IMR-90 (cell line): ENCODE measurements around the gene GLCCI1. TPM values are rescaled to one million over a fixed set of nuclear protein-coding genes. Genes with fewer than 3 reads are reported as not detected.

Experiments
- ATAC-seq: fragments of 200-7000 bp; cut with Tn5 transposase; 2 replicates; pipeline ENCODE4 v1.9.1; 2020; ENCODE audit warnings: low read depth, mild to moderate bottlenecking, moderate library complexity
- BruUV-seq: library from RNA; stranded (reverse); fragments of 400-500 nt; replicated peaks from 2 replicates; lab custom pipeline; 2021; lab: Mats Ljungman, UMichigan
- CTCF ChIA-PET: fragments of 300-600 bp; formaldehyde crosslinking; extraction: SDS; loops from one replicate; lab custom pipeline; 2021; ENCODE audit warnings: antibody characterized with exemption; lab: Yijun Ruan, JAX
- POLR2A ChIA-PET: fragments of 300-600 bp; sonication (Branson Sonifier 250); formaldehyde crosslinking; loops from one replicate; lab custom pipeline; 2022; ENCODE audit warnings: antibody characterized with exemption; ENCODE audit not compliant: unreplicated experiment; lab: Charles Lee
- DNase-seq: peaks from one replicate; pipeline ENCODE4 v3.0.0; 2013
- H2AFZ ChIP-seq: replicated peaks from 2 replicates; pipeline ENCODE3; 2013; ENCODE audit warnings: low read length, mild to moderate bottlenecking; ENCODE audit not compliant: poor library complexity
- H2AK5ac ChIP-seq: 2 replicates; pipeline ENCODE4 v1.6.1; 2013; ENCODE audit warnings: low read depth, low read length, inconsistent platforms
- H2AK9ac ChIP-seq: replicated peaks from 2 replicates; pipeline ENCODE3; 2013; ENCODE audit warnings: mild to moderate bottlenecking, low read depth, low read length, moderate library complexity; ENCODE audit not compliant: poor library complexity
- H2BK120ac ChIP-seq: 2 replicates; pipeline ENCODE4 v1.6.1; 2013; ENCODE audit warnings: low read depth, low read length, inconsistent platforms
- H2BK15ac ChIP-seq: 3 replicates; pipeline ENCODE4 v1.6.1; 2013; ENCODE audit warnings: low read depth, low read length, inconsistent platforms
- H2BK20ac ChIP-seq: 2 replicates; pipeline ENCODE4 v1.6.1; 2013; ENCODE audit warnings: low read depth, mild to moderate bottlenecking, inconsistent platforms, low read length, moderate library complexity
- H2BK5ac ChIP-seq: 2 replicates; pipeline ENCODE4 v1.6.1; 2013; ENCODE audit warnings: mild to moderate bottlenecking, low read depth, low read length, inconsistent platforms; ENCODE audit not compliant: poor library complexity, severe bottlenecking
- H3K14ac ChIP-seq: replicated peaks from 2 replicates; pipeline ENCODE4 v1.6.1; 2013; ENCODE audit warnings: low read depth, low read length, inconsistent platforms
- H3K18ac ChIP-seq: 2 replicates; pipeline ENCODE4 v1.6.1; 2013; ENCODE audit warnings: low read depth, low read length, control low read depth
- H3K23ac ChIP-seq: 2 replicates; pipeline ENCODE4 v1.6.1; 2013; ENCODE audit warnings: low read depth, low read length, inconsistent platforms
- H3K27ac ChIP-seq: 2 replicates; pipeline ENCODE4 v1.5.1; 2013; ENCODE audit warnings: mild to moderate bottlenecking, control low read depth, low read length; ENCODE audit not compliant: insufficient read depth
- H3K27me3 ChIP-seq: 2 replicates; pipeline ENCODE4 v1.6.1; 2013; ENCODE audit warnings: low read length; ENCODE audit not compliant: control insufficient read depth, insufficient read depth
- H3K36me3 ChIP-seq: 2 replicates; pipeline ENCODE4 v1.6.1; 2013; ENCODE audit warnings: low read length, mixed read lengths; ENCODE audit not compliant: control insufficient read depth, insufficient read depth
- H3K4ac ChIP-seq: 2 replicates; pipeline ENCODE4 v1.6.1; 2013; ENCODE audit warnings: low read depth, low read length, inconsistent platforms
- H3K4me1 ChIP-seq: 2 replicates; pipeline ENCODE4 v1.6.1; 2013; ENCODE audit warnings: low read length, mixed read lengths; ENCODE audit not compliant: control insufficient read depth, insufficient read depth
- H3K4me2 ChIP-seq: 2 replicates; pipeline ENCODE4 v1.6.1; 2013; ENCODE audit warnings: low read depth, mild to moderate bottlenecking, control low read depth, low read length, moderate library complexity
- H3K4me3 ChIP-seq: 2 replicates; pipeline ENCODE4 v1.5.1; 2013; ENCODE audit warnings: low read depth, mild to moderate bottlenecking, control low read depth, low read length, moderate library complexity; ENCODE audit not compliant: insufficient read depth
- H3K56ac ChIP-seq: 2 replicates; pipeline ENCODE4 v1.6.1; 2013; ENCODE audit warnings: low read length, inconsistent platforms; ENCODE audit not compliant: insufficient read depth; ENCODE audit errors: extremely low read depth
- H3K79me1 ChIP-seq, 2 experiments: 2 replicates each; pipeline ENCODE4 v1.6.1; 2013; ENCODE audit warnings: low read length in 2 of 2, inconsistent platforms in 1 of 2, low read depth in 1 of 2
- H3K9ac ChIP-seq: 2 replicates; pipeline ENCODE4 v1.6.1; 2013; ENCODE audit warnings: low read depth, low read length, control low read depth
- H3K9me1 ChIP-seq: 2 replicates; pipeline ENCODE4 v1.6.1; 2013; ENCODE audit warnings: low read length, inconsistent platforms; ENCODE audit not compliant: insufficient read depth
- H3K9me3 ChIP-seq: 2 replicates; pipeline ENCODE4 v1.6.1; 2013; ENCODE audit warnings: low read length; ENCODE audit not compliant: control insufficient read depth, insufficient read depth
- H4K20me1 ChIP-seq: 2 replicates; pipeline ENCODE4 v1.6.1; 2013; ENCODE audit warnings: low read length, inconsistent platforms; ENCODE audit not compliant: insufficient read depth
- H4K5ac ChIP-seq: 2 replicates; pipeline ENCODE4 v1.6.1; 2013; ENCODE audit warnings: mild to moderate bottlenecking, low read depth, low read length, control low read depth
- H4K8ac ChIP-seq, 2 experiments: 2 replicates each; pipeline ENCODE4 v1.6.1; 2013; ENCODE audit warnings: low read depth in 2 of 2, low read length in 2 of 2, control low read depth in 1 of 2, inconsistent platforms in 1 of 2
- H4K91ac ChIP-seq: 2 replicates; pipeline ENCODE4 v1.6.1; 2013; ENCODE audit warnings: low read depth, low read length, inconsistent platforms; ENCODE audit not compliant: insufficient read depth
- BHLHE40 ChIP-seq: fragments of 150-350 bp; IDR thresholded peaks from 2 replicates; pipeline ENCODE4 v1.6.1; 2016; ENCODE audit warnings: mild to moderate bottlenecking, low read depth, low read length
- CEBPB ChIP-seq: IDR thresholded peaks from 2 replicates; pipeline ENCODE4 v1.6.1; 2012; ENCODE audit warnings: low read depth, low read length, improper control_type of control experiment
- CHD1 ChIP-seq: IDR thresholded peaks from 2 replicates; pipeline ENCODE4 v1.6.1; 2012; ENCODE audit warnings: low read depth, low read length, improper control_type of control experiment
- CTCF ChIP-seq: conservative IDR thresholded peaks from 2 replicates; pipeline ENCODE4 v1.5.1; 2012; ENCODE audit warnings: mild to moderate bottlenecking, low read depth, low read length, improper control_type of control experiment
- ELK1 ChIP-seq: fragments of 150-350 bp; IDR thresholded peaks from 2 replicates; pipeline ENCODE4 v1.6.1; 2016; ENCODE audit warnings: low read depth, mild to moderate bottlenecking, low read length, moderate library complexity, borderline replicate concordance
- FOS ChIP-seq: fragments of 150-350 bp; IDR thresholded peaks from 2 replicates; pipeline ENCODE4 v1.6.1; 2016; ENCODE audit warnings: low read depth, low read length
- MAFK ChIP-seq: IDR thresholded peaks from 2 replicates; pipeline ENCODE4 v1.6.1; 2012; ENCODE audit warnings: low read depth, low read length, improper control_type of control experiment
- MAZ ChIP-seq: IDR thresholded peaks from 2 replicates; pipeline ENCODE4 v1.6.1; 2012; ENCODE audit warnings: low read depth, mild to moderate bottlenecking, low read length, improper control_type of control experiment, moderate library complexity, borderline replicate concordance
- MXI1 ChIP-seq: IDR thresholded peaks from 2 replicates; pipeline ENCODE4 v1.6.1; 2012; ENCODE audit warnings: low read depth, mild to moderate bottlenecking, low read length, moderate library complexity, borderline replicate concordance
- NFE2L2 ChIP-seq: fragments of 150-350 bp; IDR thresholded peaks from 2 replicates; pipeline ENCODE4 v1.6.1; 2016; ENCODE audit warnings: low read depth, mild to moderate bottlenecking, low read length
- POLR2A ChIP-seq: IDR thresholded peaks from 2 replicates; pipeline ENCODE4 v1.6.1; 2012; ENCODE audit warnings: mild to moderate bottlenecking, low read depth, low read length
- RAD21 ChIP-seq: IDR thresholded peaks from 2 replicates; pipeline ENCODE4 v1.6.1; 2012; ENCODE audit warnings: low read length, improper control_type of control experiment
- RCOR1 ChIP-seq: IDR thresholded peaks from 2 replicates; pipeline ENCODE4 v1.6.1; 2012; ENCODE audit warnings: mild to moderate bottlenecking, low read length, improper control_type of control experiment; ENCODE audit not compliant: insufficient replicate concordance
- RFX5 ChIP-seq: IDR thresholded peaks from 2 replicates; pipeline ENCODE4 v1.8.0; 2012; ENCODE audit warnings: low read depth, mild to moderate bottlenecking, low read length, moderate library complexity
- SMC3 ChIP-seq: fragments of 150-350 bp; IDR thresholded peaks from 2 replicates; pipeline ENCODE4 v1.6.1; 2016; ENCODE audit warnings: low read depth, mild to moderate bottlenecking, antibody characterized with exemption, low read length, moderate library complexity
- USF2 ChIP-seq: fragments of 150-350 bp; IDR thresholded peaks from 2 replicates; pipeline ENCODE4 v1.6.1; 2017; ENCODE audit warnings: mild to moderate bottlenecking, antibody characterized with exemption, low read length, low read depth
- WGBS, 2 experiments: methylation state at CpG; one replicate each; pipeline versions ENCODE4 v1.1.5 to v1.1.7; 2013; ENCODE audit warnings: missing lambda C conversion rate in 2 of 2; ENCODE audit not compliant: insufficient read length in 1 of 2; ENCODE audit errors: extremely low coverage in 2 of 2; 5-methylcytosine and 5-hydroxymethylcytosine counted together
- dilution Hi-C: fragments of 300-500 bp; cut with HindIII; formaldehyde crosslinking; loops from one replicate; pipeline ENCODE4 v1.14.3; 2018; ENCODE audit warnings: low sequenced_read_pairs; ENCODE audit not compliant: unreplicated experiment
- in situ Hi-C: fragments of 300-500 bp; cut with MboI; formaldehyde crosslinking; loops from 3 replicates; pipeline ENCODE4 v1.14.3; 2019; ENCODE audit warnings: low sequenced_read_pairs, inconsistent platforms, mixed read lengths
- intact Hi-C: fragments of 100-400 bp; cut with micrococcal nuclease; formaldehyde crosslinking; loops from 2 replicates; pipeline ENCODE4 v1.10.0; 2022
- polyA plus RNA-seq, 3 experiments: library from polyadenylated mRNA; depleted of rRNA; stranded (reverse); fragments of >200 nt; gene quantifications; 2 replicates each; pipeline ENCODE4 v1.2.3, GENCODE V29; 2012; ENCODE audit warnings: low replicate concordance in 1 of 3
- total RNA-seq: library from RNA; depleted of rRNA; stranded (reverse); fragments of >200 nt; gene quantifications from 2 replicates; pipeline ENCODE4 v1.2.3, GENCODE V29; 2012

GLCCI1 gene
- total and polyA plus RNA-seq, 2 of the 4 experiments (the other 2 are of a cell fraction): 4.1 to 6.2 TPM

GRCh38 chr7:8022628-8023027 is 54.0 kb downstream of the GLCCI1 start:
- no peak overlapping the region for H4K91ac ChIP-seq
- POLR2A ChIA-PET: no interaction called here

More at GRCh38 chr7:8022628-8023027, 54.0 kb downstream of the GLCCI1 start:
- Histone ChIP-seq H2AK5ac (no peak overlapping the region), H2AFZ (no peak overlapping the region), H2BK5ac (no peak overlapping the region), H4K20me1 (no peaks in the 10 kb centered on the region), H2AK9ac (no peak overlapping the region), H4K5ac (no peak overlapping the region), H3K14ac (no peak overlapping the region), H2BK20ac (no peak overlapping the region), H3K27me3 (no peaks in the 10 kb centered on the region), H3K4ac (no peak overlapping the region), H3K36me3 (peaks cover 10% of the 10 kb centered on the region), H3K9ac (no peak overlapping the region), H3K9me3 (peaks cover 5% of the 10 kb centered on the region), H3K27ac (no peak overlapping the region), H3K4me2 (no peak overlapping the region), H3K18ac (no peak overlapping the region), H3K79me1 (0 out of 4 replicates have a peak, but pooled peaks cover 0 to 4% of the 10 kb centered on the region in 2 experiments), H2BK15ac (no peak overlapping the region), H3K23ac (no peak overlapping the region), H3K4me3 (no peak overlapping the region), H2BK120ac (no peak overlapping the region), H3K4me1 (no peaks in the 10 kb centered on the region), H4K8ac (no peak overlapping the region), H3K9me1 (no peaks in the 10 kb centered on the region), H3K56ac (no peak overlapping the region)
- in situ Hi-C loops: no loop called here
- no peak for ATAC-seq
- BruUV-seq: no TSS peak
- DNase-seq: no peak
- CTCF ChIA-PET: interaction anchor here (0.8 kb wide), 1 partner anchor 13 kb away, joined by 4 read pairs; no protein-coding TSS in a partner anchor
- TF ChIP-seq RAD21: no peak
- TF ChIP-seq SMC3: no peak
- no peak for TF ChIP-seq CTCF
- no peak for TF ChIP-seq POLR2A
- TF ChIP-seq CEBPB: no peak
- no peak for TF ChIP-seq ELK1
- no peak for TF ChIP-seq MAFK
- no peak for TF ChIP-seq USF2
- TF ChIP-seq MAZ: no peak
- TF ChIP-seq BHLHE40: no peak
- no peak for TF ChIP-seq NFE2L2
- TF ChIP-seq MXI1: no peak
- no peak for TF ChIP-seq RFX5
- TF ChIP-seq CHD1: no peak
- no peak for TF ChIP-seq FOS
- TF ChIP-seq RCOR1: no peak
- dilution Hi-C loops: no loop called here
- intact Hi-C loops: no loop called here
- WGBS, 2 experiments: no CpG with 5 or more reads among the region's 1 CpG
